Activated naive CD8-positive, alpha-beta T cell treated with anti-CD3 and anti-CD28 coated beads, Interleukin-2, amount 10 ng/mL, durations not matched to agents 7 days and 5 days (primary cell): Measurements from ENCODE around the gene CCDC192. TPM values are rescaled to one million over a fixed set of nuclear protein-coding genes. Genes with fewer than 3 reads are reported as not detected.

ENCODE experiments used
- ATAC-seq: fragments of 150-1000 bp; cut with Tn5 transposase; one replicate; pipeline ENCODE4 v1.10.0; 2021; ENCODE audit warnings: low read depth, moderate library complexity
- POLR2A ChIA-PET: fragments of 350-600 bp; sonication (Branson Sonifier 250); formaldehyde crosslinking; loops from one replicate; lab custom pipeline; 2021; ENCODE audit warnings: antibody characterized with exemption; lab: Charles Lee
- DNase-seq: peaks from one replicate; pipeline ENCODE4 v3.0.0; 2021
- H3K27ac Mint-ChIP-seq: one replicate; pipeline ENCODE4 v1.8.0; 2022; ENCODE audit warnings: mild to moderate bottlenecking, mixed read lengths
- H3K27me3 Mint-ChIP-seq: one replicate; pipeline ENCODE4 v1.8.0; 2022; ENCODE audit warnings: mild to moderate bottlenecking, moderate library complexity, mixed read lengths
- H3K36me3 Mint-ChIP-seq: one replicate; pipeline ENCODE4 v1.8.0; 2021; ENCODE audit warnings: mild to moderate bottlenecking, mixed read lengths
- H3K4me1 Mint-ChIP-seq: one replicate; pipeline ENCODE4 v1.8.0; 2021; ENCODE audit warnings: mixed read lengths
- H3K4me3 Mint-ChIP-seq: one replicate; pipeline ENCODE4 v1.8.0; 2022; ENCODE audit warnings: mild to moderate bottlenecking, moderate library complexity, mixed read lengths
- H3K9me3 Mint-ChIP-seq: one replicate; pipeline ENCODE4 v1.8.0; 2021; ENCODE audit warnings: mixed read lengths
- total RNA-seq, 2 experiments: library from RNA; stranded (reverse); gene quantifications; one replicate each; pipeline ENCODE4 v1.2.3, GENCODE V29; 2021

The CCDC192 gene
- total RNA-seq, 2 experiments from 2014 or later: not detected

DNA sequence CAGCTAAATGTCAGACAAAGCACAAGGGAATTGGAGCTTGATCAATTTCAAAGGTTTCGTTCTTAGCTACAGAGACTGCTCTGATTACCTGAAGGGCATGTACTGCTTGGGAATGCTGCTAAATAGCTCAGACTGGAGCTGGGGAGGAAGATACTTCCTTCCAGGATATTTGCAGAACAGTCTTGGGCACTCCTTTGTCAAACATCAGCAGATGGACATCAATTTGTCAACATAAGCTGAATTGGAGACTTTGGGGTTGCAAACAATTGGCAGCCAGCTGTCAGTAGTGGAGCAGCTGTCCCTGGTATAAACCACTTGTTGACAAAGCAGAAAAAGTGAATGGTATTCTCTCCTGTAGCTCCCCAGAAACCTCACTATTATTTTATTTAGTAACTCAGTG lies 182.0 kb downstream of the CCDC192 start:
- no peak overlapping the region for H3K27ac Mint-ChIP-seq
- H3K27me3 Mint-ChIP-seq: no peaks in the 10 kb centered on the region
- H3K9me3 Mint-ChIP-seq: no peaks in the 10 kb centered on the region
- DNase-seq: no peak
- ATAC-seq: no peak
- no peak overlapping the region for H3K4me3 Mint-ChIP-seq
- no peaks in the 10 kb centered on the region for H3K36me3 Mint-ChIP-seq
- POLR2A ChIA-PET: no interaction called here
- no peaks in the 10 kb centered on the region for H3K4me1 Mint-ChIP-seq

DNA sequence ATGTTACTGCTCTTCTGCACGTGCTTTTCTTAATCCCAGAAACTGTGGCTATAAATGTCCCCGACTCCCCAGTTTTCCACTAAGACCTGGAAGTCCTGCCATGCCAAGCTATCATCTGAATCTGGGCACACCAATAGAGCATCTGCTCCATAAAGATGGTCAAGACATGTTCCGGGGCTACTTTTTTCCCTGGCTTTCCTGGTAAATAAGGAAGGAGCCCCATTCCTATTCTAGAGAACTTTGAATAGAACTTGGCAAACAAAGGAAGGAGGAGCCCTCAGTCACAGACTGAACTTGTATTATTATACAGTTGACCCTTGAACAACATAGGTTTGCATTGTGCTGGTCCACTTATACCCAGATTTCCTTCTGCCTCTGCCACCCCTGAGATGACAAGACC lies 182.9 kb downstream of the CCDC192 start:
- H3K36me3 Mint-ChIP-seq: no peaks in the 10 kb centered on the region
- H3K27me3 Mint-ChIP-seq: no peaks in the 10 kb centered on the region
- no peaks in the 10 kb centered on the region for H3K9me3 Mint-ChIP-seq
- H3K4me1 Mint-ChIP-seq: no peaks in the 10 kb centered on the region
- POLR2A ChIA-PET: no interaction called here
- H3K4me3 Mint-ChIP-seq: no peak overlapping the region
- no peak overlapping the region for H3K27ac Mint-ChIP-seq
- ATAC-seq (no peak), DNase-seq (no peak)

DNA sequence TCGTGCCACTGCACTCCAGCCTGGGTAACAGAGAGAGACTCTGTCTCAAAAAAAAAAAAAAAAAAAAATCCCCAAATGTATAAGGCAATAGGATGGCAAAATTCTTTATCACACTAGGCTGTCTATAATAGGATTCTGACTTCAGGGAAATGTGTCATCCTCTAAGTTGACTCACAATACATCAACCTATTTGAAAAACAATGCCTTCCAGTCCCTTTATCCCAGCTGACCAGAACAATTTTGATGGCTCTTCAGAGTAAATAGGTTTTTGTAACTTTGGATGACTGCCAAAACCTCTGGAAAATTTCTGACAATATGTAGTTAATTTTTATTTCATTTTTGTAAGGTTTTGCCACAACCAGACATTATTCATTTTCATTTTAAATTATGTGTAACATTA lies 184.1 kb downstream of the CCDC192 start:
- no peaks in the 10 kb centered on the region for H3K4me1 Mint-ChIP-seq
- DNase-seq (no peak), ATAC-seq (no peak)
- POLR2A ChIA-PET: no interaction called here
- H3K36me3 Mint-ChIP-seq: no peaks in the 10 kb centered on the region
- no peak overlapping the region for H3K4me3 Mint-ChIP-seq
- H3K27ac Mint-ChIP-seq: no peak overlapping the region
- H3K27me3 Mint-ChIP-seq: no peaks in the 10 kb centered on the region
- H3K9me3 Mint-ChIP-seq: no peaks in the 10 kb centered on the region

DNA sequence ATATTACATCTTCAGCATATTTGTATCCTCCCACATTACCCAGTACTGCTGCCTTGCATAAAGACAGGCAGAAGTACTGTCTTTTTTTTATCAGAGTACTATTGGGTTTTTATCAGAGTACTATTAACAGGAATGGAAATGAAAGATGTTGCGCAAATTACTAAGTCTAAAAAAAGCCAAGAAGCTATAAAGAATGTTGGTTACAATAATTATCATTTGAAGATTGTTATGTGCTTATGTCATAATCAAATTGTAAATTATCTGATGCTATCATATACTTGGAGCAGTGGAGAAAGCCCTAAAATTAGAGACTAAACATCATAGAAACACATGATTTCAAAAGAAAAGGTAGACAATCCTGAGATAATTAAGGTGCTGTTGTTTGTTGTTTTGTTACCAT lies 188.8 kb downstream of the CCDC192 start:
- Mint-ChIP-seq H3K4me3 (no peak overlapping the region), H3K9me3 (no peaks in the 10 kb centered on the region), H3K36me3 (no peaks in the 10 kb centered on the region), H3K4me1 (no peaks in the 10 kb centered on the region), H3K27ac (no peak overlapping the region), H3K27me3 (no peaks in the 10 kb centered on the region)
- ATAC-seq: no peak
- no peak for DNase-seq
- POLR2A ChIA-PET: no interaction called here

DNA sequence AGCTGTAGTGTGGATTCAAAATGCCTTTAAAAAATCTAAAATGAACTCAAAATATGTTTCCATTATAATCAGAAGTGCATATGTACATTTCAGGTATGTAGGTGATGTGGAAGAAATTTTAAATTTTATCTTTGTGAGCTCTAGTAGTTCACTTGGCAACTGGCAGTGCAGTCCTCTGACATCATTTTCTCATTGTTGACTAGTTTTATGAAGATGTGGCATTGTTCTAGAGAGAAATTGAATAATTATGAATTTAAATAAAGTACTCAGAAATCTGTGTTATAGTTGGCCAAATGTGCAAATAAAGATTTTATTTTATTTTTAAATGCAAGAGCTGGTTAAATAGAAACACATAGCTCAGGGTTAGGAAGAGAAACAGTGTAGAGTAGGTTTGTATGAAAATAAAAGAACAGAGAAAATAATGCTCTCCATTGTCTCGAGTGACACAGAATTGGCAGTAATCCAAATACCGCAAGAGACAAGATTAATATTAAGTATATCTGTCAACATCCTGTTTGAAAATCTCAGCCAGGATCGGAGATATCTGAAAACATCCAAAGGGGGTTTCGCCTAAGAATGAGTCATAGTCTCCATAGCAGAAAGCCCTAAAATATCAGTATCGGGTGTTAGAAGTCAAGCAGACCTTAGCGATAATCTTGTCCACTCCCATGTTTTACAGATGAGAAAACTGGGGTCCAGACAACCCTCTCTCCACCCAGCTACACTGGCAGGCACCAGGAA lies 189.4 kb downstream of the CCDC192 start:
- POLR2A ChIA-PET: no interaction called here
- no peak for DNase-seq
- H3K27ac Mint-ChIP-seq: no peak overlapping the region
- no peaks in the 10 kb centered on the region for H3K36me3 Mint-ChIP-seq
- no peak for ATAC-seq
- H3K4me1 Mint-ChIP-seq: no peaks in the 10 kb centered on the region
- H3K9me3 Mint-ChIP-seq: no peaks in the 10 kb centered on the region
- H3K27me3 Mint-ChIP-seq: no peaks in the 10 kb centered on the region
- no peak overlapping the region for H3K4me3 Mint-ChIP-seq

DNA sequence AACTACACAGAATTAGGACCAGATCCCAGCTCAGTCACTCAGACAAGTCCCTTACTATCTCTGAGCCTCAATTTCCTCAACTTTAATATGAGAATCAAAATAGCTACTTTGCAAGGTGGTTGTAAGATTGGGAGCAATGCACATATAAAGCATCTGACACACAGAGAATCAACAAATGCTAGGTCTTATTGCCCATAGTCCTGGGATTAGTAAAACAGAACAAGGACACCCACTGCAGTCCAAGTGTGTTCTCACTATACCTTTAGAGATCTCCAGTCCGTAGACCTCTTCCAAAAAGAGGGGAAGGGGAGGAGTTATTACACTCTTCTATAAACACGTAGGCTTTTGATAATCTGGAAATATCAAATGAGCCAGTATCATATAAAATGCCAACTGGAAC lies 190.0 kb downstream of the CCDC192 start:
- H3K27ac Mint-ChIP-seq: no peak overlapping the region
- no peaks in the 10 kb centered on the region for H3K27me3 Mint-ChIP-seq
- POLR2A ChIA-PET: no interaction called here
- H3K4me3 Mint-ChIP-seq: no peak overlapping the region
- H3K9me3 Mint-ChIP-seq: no peaks in the 10 kb centered on the region
- no peak for ATAC-seq
- H3K36me3 Mint-ChIP-seq: no peaks in the 10 kb centered on the region
- DNase-seq: no peak
- no peaks in the 10 kb centered on the region for H3K4me1 Mint-ChIP-seq

DNA sequence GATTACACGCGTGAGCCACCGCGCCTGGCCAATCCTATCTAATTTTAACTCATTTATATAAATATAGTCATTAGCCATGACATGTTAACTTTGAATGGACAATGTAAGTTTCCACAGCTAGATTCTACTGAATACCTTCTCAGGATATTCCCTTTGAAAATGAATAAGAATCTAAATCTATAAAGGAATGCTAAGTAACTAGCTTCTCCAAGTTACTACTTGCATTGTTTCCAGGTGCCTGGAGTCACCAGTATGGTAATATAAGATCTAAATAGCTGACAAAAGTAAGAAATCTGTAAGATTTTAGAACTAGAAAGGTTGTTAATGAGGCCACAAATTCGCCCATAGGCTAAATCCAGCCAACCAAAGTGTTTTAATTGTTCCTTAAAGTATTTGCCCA lies 191.3 kb downstream of the CCDC192 start:
- Mint-ChIP-seq H3K4me3 (no peak overlapping the region), H3K4me1 (no peaks in the 10 kb centered on the region), H3K27ac (no peak overlapping the region), H3K9me3 (no peaks in the 10 kb centered on the region), H3K36me3 (no peaks in the 10 kb centered on the region), H3K27me3 (no peaks in the 10 kb centered on the region)
- DNase-seq (no peak), ATAC-seq (no peak)
- POLR2A ChIA-PET: no interaction called here

DNA sequence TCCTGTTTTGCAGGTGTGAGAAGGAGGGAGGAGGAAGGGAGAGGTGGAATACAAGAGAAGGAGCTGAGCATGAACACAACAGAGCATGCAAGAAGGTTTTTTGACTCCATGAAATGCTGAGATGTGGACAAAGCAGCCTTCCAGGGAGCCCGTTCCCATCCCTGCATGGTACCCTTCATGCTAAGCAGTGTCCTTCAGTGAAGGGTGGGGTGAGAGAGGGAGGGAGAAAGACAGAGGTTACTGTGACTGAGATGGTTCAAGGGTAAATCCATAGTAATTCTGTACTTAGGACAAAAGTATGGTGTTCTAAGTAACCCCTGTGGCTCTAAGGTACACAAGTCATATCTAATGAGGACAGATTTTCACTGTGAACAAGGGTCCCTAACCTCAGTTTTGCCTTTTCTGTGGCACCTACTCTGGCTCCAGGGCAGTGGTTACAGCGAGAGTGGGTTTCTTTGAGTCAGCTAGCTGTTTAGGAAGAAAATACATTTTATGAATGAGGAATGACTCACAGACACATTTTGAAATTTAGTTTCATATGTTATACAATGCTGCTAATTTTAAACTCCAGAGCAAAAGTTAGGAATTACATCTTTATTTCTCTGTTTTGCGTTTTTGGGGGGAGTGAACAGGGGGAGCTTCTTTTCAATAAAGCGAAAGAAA lies 195.5 kb downstream of the CCDC192 start:
- H3K36me3 Mint-ChIP-seq: no peaks in the 10 kb centered on the region
- no peak for DNase-seq
- H3K9me3 Mint-ChIP-seq: no peaks in the 10 kb centered on the region
- ATAC-seq: no peak
- no peak overlapping the region for H3K27ac Mint-ChIP-seq
- H3K4me3 Mint-ChIP-seq: no peak overlapping the region
- POLR2A ChIA-PET: no interaction called here
- H3K27me3 Mint-ChIP-seq: no peaks in the 10 kb centered on the region
- H3K4me1 Mint-ChIP-seq: no peaks in the 10 kb centered on the region

DNA sequence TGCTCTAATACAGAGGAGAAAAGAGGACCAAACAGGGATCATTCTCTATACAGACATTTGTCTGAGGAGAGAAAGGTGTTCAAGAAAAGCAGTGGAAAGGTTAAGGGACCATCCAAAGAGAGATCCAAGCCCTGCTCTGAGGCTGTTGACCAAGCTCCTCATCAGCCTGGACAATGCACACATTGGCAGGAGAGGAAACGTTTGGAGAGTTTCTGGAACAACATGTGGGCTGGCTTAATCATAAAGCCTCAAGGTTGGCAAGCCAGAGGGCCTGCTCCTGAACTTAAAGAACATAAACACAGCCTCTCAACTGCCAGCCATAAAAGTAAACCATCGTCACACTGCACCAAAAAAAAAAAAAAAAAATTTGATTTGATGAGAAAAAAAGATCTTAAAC lies 196.0 kb downstream of the CCDC192 start:
- ATAC-seq (no peak), DNase-seq (no peak)
- H3K4me1 Mint-ChIP-seq: no peaks in the 10 kb centered on the region
- H3K27me3 Mint-ChIP-seq: no peaks in the 10 kb centered on the region
- POLR2A ChIA-PET: no interaction called here
- H3K36me3 Mint-ChIP-seq: no peaks in the 10 kb centered on the region
- H3K4me3 Mint-ChIP-seq: no peak overlapping the region
- no peaks in the 10 kb centered on the region for H3K9me3 Mint-ChIP-seq
- no peak overlapping the region for H3K27ac Mint-ChIP-seq

DNA sequence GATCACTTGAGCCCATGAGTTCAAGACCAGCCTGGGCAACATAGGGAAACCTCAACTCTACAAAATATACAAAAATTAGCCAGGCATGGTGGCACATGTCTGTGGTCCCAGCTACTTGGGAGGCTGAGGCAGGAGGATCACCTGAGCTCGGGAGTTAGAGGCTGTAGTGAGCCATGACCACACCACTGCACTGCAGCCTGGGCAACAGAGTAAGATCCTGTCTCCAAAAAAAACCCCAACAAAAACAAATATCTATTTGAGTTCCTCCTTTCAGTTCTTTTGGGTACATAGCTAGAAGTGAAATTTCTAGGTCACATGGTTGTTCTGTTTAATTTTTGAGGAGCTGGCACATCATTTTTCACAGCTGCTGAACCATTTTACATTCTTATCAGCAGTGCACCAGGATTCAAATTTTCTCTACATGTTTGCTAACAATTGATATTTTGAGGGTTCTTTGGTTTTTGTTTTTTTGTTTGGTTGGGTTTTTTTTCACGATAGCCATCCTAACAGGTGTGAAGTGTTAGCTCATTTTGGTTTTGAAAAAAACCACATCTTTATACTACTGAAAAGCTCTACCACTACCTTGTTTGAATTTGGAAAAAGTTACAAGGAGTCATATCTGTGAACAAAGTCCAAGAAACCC lies 203.5 kb downstream of the CCDC192 start:
- Mint-ChIP-seq H3K9me3 (no peaks in the 10 kb centered on the region), H3K4me1 (no peaks in the 10 kb centered on the region), H3K4me3 (no peak overlapping the region), H3K27me3 (no peaks in the 10 kb centered on the region), H3K36me3 (no peaks in the 10 kb centered on the region), H3K27ac (no peak overlapping the region)
- ATAC-seq (no peak), DNase-seq (no peak)
- POLR2A ChIA-PET: no interaction called here

DNA sequence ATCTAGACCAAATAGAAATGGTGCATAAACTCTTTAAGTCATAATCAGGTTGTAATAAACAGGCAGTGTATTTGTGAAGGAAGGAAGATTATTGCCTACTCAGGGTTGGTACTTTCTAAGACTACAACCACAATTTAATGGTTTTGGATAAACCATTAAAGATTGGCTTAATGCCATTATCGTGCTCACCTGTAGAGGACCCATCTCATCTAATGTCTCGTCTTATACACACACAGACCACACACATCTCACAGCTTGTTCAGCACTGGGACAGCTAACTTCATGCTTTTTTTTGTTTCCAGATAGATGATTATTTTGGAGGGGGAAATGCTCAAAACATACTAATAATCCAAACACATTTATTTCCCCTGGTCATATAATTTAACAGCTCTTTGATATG lies 204.7 kb downstream of the CCDC192 start:
- Mint-ChIP-seq H3K27ac (no peak overlapping the region), H3K36me3 (no peaks in the 10 kb centered on the region), H3K4me3 (no peak overlapping the region), H3K27me3 (no peaks in the 10 kb centered on the region), H3K4me1 (no peaks in the 10 kb centered on the region), H3K9me3 (no peaks in the 10 kb centered on the region)
- ATAC-seq (no peak), DNase-seq (no peak)
- POLR2A ChIA-PET: no interaction called here

DNA sequence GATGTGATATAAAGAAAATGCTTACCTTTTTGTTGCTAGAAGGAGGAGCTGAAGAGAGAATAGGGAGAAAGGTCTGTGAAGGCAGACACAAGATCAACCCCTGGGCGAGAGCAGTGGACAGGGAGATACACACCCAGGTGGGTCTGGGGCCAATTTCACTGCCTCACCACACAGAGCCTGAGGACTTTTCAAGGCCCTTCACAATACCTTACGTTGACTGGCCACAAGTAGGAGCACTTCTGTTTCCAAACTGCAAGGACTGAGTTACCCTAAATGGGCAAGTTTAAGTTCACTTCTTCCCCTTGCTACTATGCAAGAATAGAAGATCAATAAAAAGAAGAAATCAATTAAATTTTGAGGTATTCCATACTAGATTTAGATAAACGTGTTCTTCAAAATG lies 205.9 kb downstream of the CCDC192 start:
- POLR2A ChIA-PET: no interaction called here
- Mint-ChIP-seq H3K27me3 (peaks cover 8% of the 10 kb centered on the region), H3K27ac (no peak overlapping the region), H3K4me1 (no peaks in the 10 kb centered on the region), H3K9me3 (no peaks in the 10 kb centered on the region), H3K36me3 (no peaks in the 10 kb centered on the region), H3K4me3 (no peak overlapping the region)
- no peak for DNase-seq
- ATAC-seq: no peak

DNA sequence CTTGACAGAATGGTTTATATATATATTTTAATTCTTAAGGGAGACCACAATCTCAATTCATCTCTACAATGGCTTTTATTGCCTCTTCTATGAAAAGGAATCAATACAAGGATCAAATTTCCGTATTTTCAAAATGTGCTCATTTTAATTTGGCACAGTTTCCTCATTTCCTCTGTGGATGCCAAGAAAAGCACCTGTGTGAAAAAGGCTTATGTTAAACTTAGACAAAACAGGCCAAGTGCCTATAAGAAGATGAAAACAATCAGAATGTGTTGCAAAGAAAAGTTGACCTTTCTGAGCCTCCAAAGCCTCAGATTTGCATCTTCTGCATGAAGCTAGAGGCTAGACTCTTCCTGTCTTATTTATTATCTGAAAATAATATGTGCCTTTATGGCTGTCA lies 206.6 kb downstream of the CCDC192 start:
- Mint-ChIP-seq H3K9me3 (no peaks in the 10 kb centered on the region), H3K4me1 (no peaks in the 10 kb centered on the region), H3K36me3 (no peaks in the 10 kb centered on the region), H3K4me3 (no peak overlapping the region), H3K27ac (no peak overlapping the region), H3K27me3 (peaks cover 8% of the 10 kb centered on the region)
- DNase-seq (no peak), ATAC-seq (no peak)
- POLR2A ChIA-PET: no interaction called here

DNA sequence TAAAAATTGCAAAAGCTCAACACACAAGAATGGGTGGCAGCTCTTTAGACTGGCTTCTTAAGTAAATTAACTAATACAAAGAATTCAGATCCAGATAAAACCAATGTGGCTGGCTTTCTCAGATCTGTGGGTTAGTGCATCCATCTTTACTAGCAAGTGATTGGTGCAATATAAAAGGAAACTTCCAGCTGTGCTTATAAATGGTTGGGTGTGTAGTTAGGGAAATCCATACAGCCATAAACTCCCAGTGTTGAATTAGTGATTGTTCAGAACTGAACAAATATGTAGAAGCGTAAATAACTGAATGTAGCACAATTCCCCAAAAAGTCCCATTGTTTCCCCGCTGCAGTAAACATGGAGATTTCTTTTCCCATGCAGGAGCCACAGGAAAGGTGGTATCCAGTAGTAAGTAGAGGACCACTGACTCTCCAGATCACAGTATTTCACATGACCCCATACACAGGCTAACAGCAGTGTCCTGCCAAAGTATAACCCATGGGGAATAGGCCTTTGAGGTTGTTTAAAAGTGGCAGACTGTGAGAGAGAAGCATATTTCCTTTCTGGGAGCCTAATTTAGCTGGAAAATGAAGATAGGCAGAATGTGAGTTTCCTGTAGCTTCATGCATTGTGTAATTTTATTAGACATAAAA lies 207.2 kb downstream of the CCDC192 start:
- peaks cover 8% of the 10 kb centered on the region for H3K27me3 Mint-ChIP-seq
- no peak for ATAC-seq
- no peak overlapping the region for H3K4me3 Mint-ChIP-seq
- H3K9me3 Mint-ChIP-seq: no peaks in the 10 kb centered on the region
- no peak for DNase-seq
- H3K27ac Mint-ChIP-seq: no peak overlapping the region
- no peaks in the 10 kb centered on the region for H3K4me1 Mint-ChIP-seq
- no peaks in the 10 kb centered on the region for H3K36me3 Mint-ChIP-seq
- POLR2A ChIA-PET: no interaction called here
